Measurements from ENCODE around the gene CHIC2.

- TF ChIP-seq REST (IDR thresholded peaks at IDR 0.05; ENCODE audit: low read depth) (no peak), EZH2phosphoT487 (IDR thresholded peaks at IDR 0.05; ENCODE audit: borderline replicate concordance) (no peak), POLR2A (IDR thresholded peaks at IDR 0.05; ENCODE audit: borderline replicate concordance, extremely low read depth, insufficient read depth, insufficient read length) (no peak)
- TF ChIP-seq, protein P1, sequence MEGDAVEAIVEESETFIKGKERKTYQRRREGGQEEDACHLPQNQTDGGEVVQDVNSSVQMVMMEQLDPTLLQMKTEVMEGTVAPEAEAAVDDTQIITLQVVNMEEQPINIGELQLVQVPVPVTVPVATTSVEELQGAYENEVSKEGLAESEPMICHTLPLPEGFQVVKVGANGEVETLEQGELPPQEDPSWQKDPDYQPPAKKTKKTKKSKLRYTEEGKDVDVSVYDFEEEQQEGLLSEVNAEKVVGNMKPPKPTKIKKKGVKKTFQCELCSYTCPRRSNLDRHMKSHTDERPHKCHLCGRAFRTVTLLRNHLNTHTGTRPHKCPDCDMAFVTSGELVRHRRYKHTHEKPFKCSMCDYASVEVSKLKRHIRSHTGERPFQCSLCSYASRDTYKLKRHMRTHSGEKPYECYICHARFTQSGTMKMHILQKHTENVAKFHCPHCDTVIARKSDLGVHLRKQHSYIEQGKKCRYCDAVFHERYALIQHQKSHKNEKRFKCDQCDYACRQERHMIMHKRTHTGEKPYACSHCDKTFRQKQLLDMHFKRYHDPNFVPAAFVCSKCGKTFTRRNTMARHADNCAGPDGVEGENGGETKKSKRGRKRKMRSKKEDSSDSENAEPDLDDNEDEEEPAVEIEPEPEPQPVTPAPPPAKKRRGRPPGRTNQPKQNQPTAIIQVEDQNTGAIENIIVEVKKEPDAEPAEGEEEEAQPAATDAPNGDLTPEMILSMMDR (IDR thresholded peaks at IDR 0.05 in 2 of 3, conservative IDR thresholded peaks at IDR 0.05 in 1 of 3; ENCODE audit: borderline replicate concordance in 1 of 3, insufficient read depth in 1 of 3, low read depth in 2 of 3, low read length in 2 of 3): no peak
These were observed 4.3 kb downstream of the CHIC2 start for GRCh38 chr4:54060116-54060515.
